ENCODE results near the gene KIAA1217. TPM values are rescaled to one million over a fixed set of nuclear protein-coding genes. Genes with fewer than 3 reads are reported as not detected.

KIAA1217 gene
- total RNA-seq, 1 donor from 2014 or later: 161 TPM

- H3K4me3 Mint-ChIP-seq: no peak overlapping the region
- H3K36me3 Mint-ChIP-seq: peaks cover 37% of the 10 kb centered on the region
- H3K9me3 Mint-ChIP-seq: no peaks in the 10 kb centered on the region
- TF ChIP-seq CTCF (IDR thresholded peaks at IDR 0.05; ENCODE audit: unreplicated experiment): no peak
- H3K27ac Mint-ChIP-seq: peak overlapping the region; percentile 64
- no peak for DNase-seq (ENCODE audit: low spot score in 2 of 2, unreplicated experiment in 2 of 2)
- peaks cover 49% of the 10 kb centered on the region for H3K4me1 Mint-ChIP-seq
- no peaks in the 10 kb centered on the region for H3K27me3 Mint-ChIP-seq (ENCODE audit: low read depth)
Measured at GRCh38 chr10:24262929-24263590, 54.1 kb downstream of the KIAA1217 start.

- no peak for DNase-seq (ENCODE audit: low spot score in 2 of 2, unreplicated experiment in 2 of 2)
- Mint-ChIP-seq H3K36me3 (peaks cover 41% of the 10 kb centered on the region), H3K27me3 (ENCODE audit: low read depth) (no peaks in the 10 kb centered on the region), H3K4me3 (no peak overlapping the region), H3K27ac (no peak overlapping the region), H3K9me3 (no peaks in the 10 kb centered on the region), H3K4me1 (peaks cover 30% of the 10 kb centered on the region)
- no peak for TF ChIP-seq CTCF (IDR thresholded peaks at IDR 0.05; ENCODE audit: unreplicated experiment)
Measured at GRCh38 chr10:24269476-24269875, 60.5 kb downstream of the KIAA1217 start.

GRCh38 chr10:24272374-24272773 is 63.4 kb downstream of the KIAA1217 start:
- no peaks in the 10 kb centered on the region for H3K9me3 Mint-ChIP-seq
- no peak overlapping the region for H3K4me3 Mint-ChIP-seq
- DNase-seq (ENCODE audit: low spot score in 2 of 2, unreplicated experiment in 2 of 2): no peak
- no peak for TF ChIP-seq CTCF (IDR thresholded peaks at IDR 0.05; ENCODE audit: unreplicated experiment)
- peaks cover 31% of the 10 kb centered on the region for H3K36me3 Mint-ChIP-seq
- peaks cover 23% of the 10 kb centered on the region for H3K4me1 Mint-ChIP-seq
- peak overlapping the region; percentile 78 for H3K27ac Mint-ChIP-seq
- no peaks in the 10 kb centered on the region for H3K27me3 Mint-ChIP-seq (ENCODE audit: low read depth)

- no peak for DNase-seq (ENCODE audit: low spot score in 2 of 2, unreplicated experiment in 2 of 2)
- H3K36me3 Mint-ChIP-seq: peaks cover 36% of the 10 kb centered on the region
- H3K27me3 Mint-ChIP-seq (ENCODE audit: low read depth): no peaks in the 10 kb centered on the region
- H3K4me3 Mint-ChIP-seq: no peak overlapping the region
- H3K9me3 Mint-ChIP-seq: peaks cover 7% of the 10 kb centered on the region
- TF ChIP-seq CTCF (IDR thresholded peaks at IDR 0.05; ENCODE audit: unreplicated experiment): no peak
- H3K27ac Mint-ChIP-seq: peak overlapping the region; percentile 30
- H3K4me1 Mint-ChIP-seq: peaks cover 27% of the 10 kb centered on the region
Measured at GRCh38 chr10:24277277-24277676, 68.3 kb downstream of the KIAA1217 start.

GRCh38 chr10:24277771-24278170 is 68.8 kb downstream of the KIAA1217 start:
- TF ChIP-seq CTCF (IDR thresholded peaks at IDR 0.05; ENCODE audit: unreplicated experiment): no peak
- H3K27ac Mint-ChIP-seq: peak overlapping the region; percentile 68
- H3K9me3 Mint-ChIP-seq: peaks cover 11% of the 10 kb centered on the region
- DNase-seq (ENCODE audit: low spot score in 2 of 2, unreplicated experiment in 2 of 2): no peak
- no peak overlapping the region for H3K4me3 Mint-ChIP-seq
- peaks cover 40% of the 10 kb centered on the region for H3K36me3 Mint-ChIP-seq
- peaks cover 22% of the 10 kb centered on the region for H3K4me1 Mint-ChIP-seq
- no peaks in the 10 kb centered on the region for H3K27me3 Mint-ChIP-seq (ENCODE audit: low read depth)
